IPS DF 4.7 (cell line): ENCODE results near the gene RAB11A.
A peak's percentile ranks its signal among the peaks of the same experiment; 100 is the strongest.

Experiments
- DNase-seq: peaks from one replicate; pipeline ENCODE4 v3.0.0-alpha.2; 2013; ENCODE audit warnings: low spot score; ENCODE audit errors: extremely low read depth

Gene RAB11A

GRCh38 chr15:65869126-65869953 lies at the start of gene RAB11A:
RAB11A (plus strand) TSS chr15:65869491; CDS start chr15:65869586, 95 bp downstream.
- DNase-seq: peak; percentile 64

DNA sequence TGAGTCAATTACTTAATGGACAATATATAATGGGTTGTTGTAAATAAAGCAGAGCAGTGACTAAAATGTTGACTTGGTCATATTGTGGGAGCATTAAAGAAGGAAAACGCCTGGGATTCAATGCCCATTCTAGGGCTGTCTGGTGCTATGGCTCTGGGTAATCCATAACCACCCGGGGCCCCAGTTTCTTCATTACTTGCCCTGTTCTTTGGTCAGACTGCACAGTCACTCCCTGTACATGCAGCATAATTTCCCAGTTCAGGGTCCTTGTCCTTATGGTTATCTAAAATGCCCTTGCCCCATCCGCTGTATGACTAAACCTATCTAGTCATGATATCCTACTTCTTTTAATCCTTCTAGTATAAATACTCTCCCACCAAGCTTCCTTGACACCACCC lies 49.7 kb upstream of the RAB11A start:
- no peak for DNase-seq

DNA sequence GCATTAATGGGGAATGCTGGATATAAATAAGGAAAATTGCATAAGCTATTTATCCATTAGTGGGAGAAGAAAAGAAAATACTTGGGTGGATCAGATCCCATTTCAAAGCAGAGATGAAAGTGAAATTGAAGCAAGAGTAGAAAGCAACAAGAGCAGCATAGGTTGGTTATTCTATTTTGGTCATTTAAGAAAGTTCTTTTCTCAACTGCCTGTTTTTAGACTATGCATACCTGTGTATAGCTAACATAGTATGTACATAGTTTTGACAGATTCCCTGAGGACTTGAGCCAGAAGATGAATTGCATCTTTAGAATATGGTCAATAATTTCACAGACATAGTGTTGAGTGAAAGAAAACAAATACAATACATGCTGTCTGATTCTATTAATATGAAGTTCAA lies 48.2 kb upstream of the RAB11A start:
- no peak for DNase-seq

GRCh38 chr15:65822316-65822715 lies 47.0 kb upstream of the RAB11A start:
- DNase-seq: no peak

- peak; percentile 78 for DNase-seq
Observed at GRCh38 chr15:65824031-65824743, 45.1 kb upstream of the RAB11A start.

- no peak for DNase-seq
Observed at GRCh38 chr15:65824941-65825544, 44.2 kb upstream of the RAB11A start.

GRCh38 chr15:65827065-65827464 lies 42.2 kb upstream of the RAB11A start:
- no peak for DNase-seq

DNA sequence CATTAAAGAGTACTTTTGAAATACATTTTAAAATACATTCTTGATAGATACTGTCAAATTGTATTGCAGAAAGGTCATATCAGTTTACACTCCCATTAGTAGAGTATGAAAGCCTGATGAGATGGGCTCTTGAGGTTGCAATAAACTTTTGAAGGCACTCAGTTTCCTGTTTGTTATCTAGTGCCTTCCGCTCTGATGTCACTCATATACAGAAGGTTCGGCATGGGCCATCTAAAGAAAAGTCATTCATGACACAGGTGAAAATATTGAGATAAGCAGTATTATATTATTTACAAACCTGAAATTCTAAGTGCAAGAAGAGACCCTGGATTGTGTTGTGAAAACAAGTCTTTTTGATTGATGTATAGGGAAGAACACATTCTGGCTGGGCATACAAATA lies 40.7 kb upstream of the RAB11A start:
- DNase-seq: no peak

DNA sequence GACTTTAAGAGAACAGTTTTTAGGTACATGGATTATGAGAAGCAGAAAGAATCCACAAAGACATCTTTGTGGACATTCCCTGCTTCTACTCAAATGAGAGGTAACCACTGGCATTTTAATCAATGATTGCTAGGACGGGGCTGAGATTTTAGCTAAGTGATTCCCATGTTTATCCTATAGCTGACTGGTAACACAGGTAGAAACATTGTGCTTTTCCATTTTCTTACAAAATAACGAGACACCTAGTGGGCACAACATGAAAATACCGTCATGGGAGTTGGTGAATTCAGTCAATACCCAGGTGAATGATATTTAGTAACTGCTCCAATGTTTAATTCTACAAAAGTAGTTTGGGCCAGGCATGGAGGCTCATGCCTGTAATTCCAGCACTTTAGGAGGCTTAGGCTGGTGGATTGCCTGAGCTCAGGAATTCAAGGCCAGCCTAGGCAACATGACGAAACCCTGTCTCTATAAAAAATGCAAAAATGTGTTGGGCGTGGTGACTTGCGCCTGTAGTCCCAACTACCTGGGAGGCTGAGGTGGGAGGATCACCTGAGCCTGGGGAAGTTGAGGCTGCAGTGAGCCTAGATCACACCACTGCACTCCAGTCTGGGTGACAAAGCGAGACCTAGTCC lies 40.0 kb upstream of the RAB11A start:
- DNase-seq: no peak

- peak; percentile 82 for DNase-seq
Observed at GRCh38 chr15:65832549-65833364, 36.5 kb upstream of the RAB11A start.

GRCh38 chr15:65833501-65834205 lies 35.6 kb upstream of the RAB11A start:
- no peak for DNase-seq

DNA sequence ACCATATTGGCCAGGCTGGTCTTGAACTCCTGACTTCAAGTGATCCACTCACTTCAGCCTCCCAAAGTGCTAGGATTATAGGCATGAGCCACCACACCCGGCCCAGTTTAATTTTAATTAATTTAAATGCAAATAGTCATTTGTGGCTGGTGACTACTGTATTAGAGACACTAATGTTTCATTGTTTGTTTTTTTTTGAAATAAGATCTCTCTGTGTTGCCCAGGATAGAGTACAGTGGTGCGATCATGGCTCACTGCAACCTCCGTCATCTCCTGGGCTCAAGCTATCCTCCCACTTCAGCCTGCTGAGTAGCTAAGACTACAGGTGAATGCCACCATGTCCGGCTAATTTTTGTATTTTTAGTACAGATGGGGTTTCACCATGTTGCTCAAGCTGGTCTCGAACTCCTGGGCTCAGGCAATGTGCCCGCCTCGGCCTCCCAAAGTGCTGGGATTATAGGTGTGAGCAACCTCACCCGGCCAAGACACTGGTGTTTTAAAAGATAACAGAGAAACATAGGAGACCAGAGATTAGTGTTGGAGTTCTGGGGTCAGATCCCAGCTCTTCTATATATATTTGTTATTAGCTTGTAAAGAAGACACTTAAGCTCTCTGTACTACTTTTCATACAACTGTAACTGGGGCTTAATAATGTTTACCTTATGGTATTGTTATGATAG lies 34.5 kb upstream of the RAB11A start:
- no peak for DNase-seq

DNA sequence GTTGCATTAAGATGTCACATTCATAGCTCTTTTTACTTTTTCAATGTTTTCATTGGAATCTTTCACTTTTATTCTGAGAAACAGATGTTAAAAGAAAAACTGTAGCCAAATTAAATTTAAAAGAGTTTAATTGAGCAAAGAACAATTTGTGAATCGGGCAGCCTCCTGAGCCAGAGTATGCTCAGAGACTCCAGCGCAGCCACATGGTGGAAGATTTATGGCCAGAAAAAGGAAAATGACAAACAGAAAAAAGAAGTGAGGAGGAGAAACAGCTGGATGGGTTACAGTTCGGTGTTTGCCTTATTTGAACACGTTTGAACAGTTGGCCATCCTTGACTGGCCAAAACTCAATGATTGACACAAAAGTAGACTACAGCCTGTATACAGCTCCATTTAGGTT lies 33.8 kb upstream of the RAB11A start:
- no peak for DNase-seq

- no peak for DNase-seq
Observed at GRCh38 chr15:65836665-65837064, 32.6 kb upstream of the RAB11A start.

DNA sequence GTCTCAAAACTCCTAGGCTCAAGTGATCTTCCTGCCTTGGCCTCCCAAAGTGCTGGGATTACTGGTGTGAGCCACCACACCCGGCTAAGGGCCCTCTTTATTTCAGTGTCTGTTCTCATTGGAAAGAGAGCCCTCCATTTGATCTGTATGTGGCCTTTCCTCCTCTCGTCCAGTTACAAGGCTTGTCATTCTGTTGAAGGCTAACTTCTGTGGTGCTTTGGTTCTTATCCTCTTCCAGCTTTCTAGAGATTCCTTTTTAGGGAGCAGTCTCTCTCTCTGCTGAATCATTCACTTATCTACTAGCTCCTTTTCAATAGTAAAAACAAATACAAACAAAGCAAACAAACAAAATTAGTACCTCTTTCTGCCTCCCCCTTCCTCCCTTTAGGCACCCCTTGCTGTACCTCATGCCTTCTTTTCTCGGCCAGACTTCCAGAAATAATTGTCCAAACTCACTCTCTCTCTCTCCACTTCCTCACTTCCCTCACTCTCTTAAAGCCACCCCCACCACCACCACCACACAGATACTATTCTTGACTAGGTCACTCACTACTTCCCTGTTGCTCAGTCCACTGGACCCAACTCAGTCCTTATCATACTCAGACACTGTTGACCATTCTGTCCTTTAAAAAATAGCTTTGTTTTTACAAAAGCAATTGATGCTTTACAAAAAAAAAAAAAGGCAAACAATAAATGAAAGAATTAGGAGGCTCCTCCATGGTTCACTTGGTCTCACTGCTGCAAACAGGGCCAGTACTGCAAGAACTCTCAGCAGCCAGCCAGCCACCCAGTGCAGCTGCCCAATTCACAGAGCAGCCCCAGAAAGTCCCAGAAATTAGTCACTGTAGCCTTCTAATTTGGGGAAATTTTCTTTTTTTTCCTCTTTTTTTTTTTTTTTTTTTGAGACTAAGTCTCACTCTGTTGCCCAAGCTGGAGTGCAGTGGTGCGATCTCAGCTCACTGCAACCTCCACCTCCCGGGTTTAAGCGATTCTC lies 31.7 kb upstream of the RAB11A start:
- DNase-seq: no peak

DNA sequence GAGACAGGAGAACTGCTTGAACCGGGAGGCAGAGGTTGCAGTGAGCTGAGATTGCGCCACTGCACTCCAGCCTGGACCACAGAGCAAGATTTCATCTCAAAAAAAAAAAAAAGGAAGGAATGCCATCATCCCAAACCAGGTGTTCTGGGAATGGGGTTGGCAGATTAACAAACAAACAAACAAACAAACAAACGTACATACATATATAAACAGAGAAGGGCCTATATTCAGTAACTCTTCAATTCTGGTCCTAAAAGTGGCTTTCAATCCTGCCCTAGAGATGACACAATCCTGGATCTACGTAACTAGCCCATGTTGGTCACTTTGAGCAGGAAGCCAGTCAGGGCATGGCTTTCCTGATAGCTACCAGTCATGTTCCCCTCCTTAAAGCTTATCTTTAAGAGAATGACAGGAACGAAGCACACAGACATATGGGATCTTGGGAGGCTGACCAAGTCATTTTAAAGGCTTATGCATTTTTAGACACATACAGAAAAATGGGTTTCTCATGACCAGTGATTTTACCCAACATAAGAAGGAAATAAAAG lies 29.9 kb upstream of the RAB11A start:
- no peak for DNase-seq

DNA sequence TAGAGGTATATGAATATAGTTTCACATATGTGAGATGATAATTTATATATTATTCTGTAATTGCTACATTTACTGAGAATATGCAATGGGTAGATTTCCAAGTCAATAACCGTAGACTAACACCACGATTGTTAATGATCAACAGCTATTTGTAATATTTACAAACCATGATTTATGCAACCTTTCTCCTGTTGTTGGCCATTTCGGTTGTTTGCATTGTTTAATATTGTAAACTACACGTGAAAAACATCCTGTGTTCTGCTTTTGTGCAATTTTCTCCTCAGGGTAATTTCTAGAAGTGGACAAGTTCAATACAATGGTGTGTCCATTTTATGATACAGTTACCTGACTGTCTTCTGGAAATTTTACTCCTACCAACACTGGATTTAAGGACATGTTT lies 29.3 kb upstream of the RAB11A start:
- no peak for DNase-seq
